Esophagus squamous epithelium (tissue), 5 donors: ENCODE results near the gene GPX7. TPM values are rescaled to one million over a fixed set of nuclear protein-coding genes. Genes with fewer than 3 reads are reported as not detected.

Experiments used
- DNase-seq: peaks from one replicate; lab custom pipeline; 2025; lab: John Stamatoyannopoulos, UW
- H3K27ac ChIP-seq, 4 donors: fragments of 200-600 bp; sonication (generic); one replicate each; pipeline ENCODE4 v1.5.1; 2016 to 2019; ENCODE audit warnings: mild to moderate bottlenecking in 1 of 4
- H3K27me3 ChIP-seq, 4 donors: fragments of 200-600 bp; sonication (generic); 1 replicate in 3 of 4; 2 replicates in 1 of 4; pipeline versions ENCODE4 v1.5.1 to v1.6.0; 2017 to 2021; ENCODE audit warnings: antibody characterized with exemption in 1 of 4
- H3K36me3 ChIP-seq, 3 donors: fragments of 200-600 bp; sonication (generic); one replicate each; pipeline ENCODE4 v1.5.1; 2016 to 2019
- H3K4me1 ChIP-seq, 3 donors: fragments of 200-600 bp; sonication (generic); one replicate each; pipeline ENCODE4 v1.5.1; 2017 to 2019
- H3K4me3 ChIP-seq, 4 donors: fragments of 200-600 bp; sonication (generic); 1 replicate in 3 of 4; 2 replicates in 1 of 4; pipeline ENCODE4 v1.5.1; 2016 to 2019; ENCODE audit warnings: mild to moderate bottlenecking in 2 of 4, moderate library complexity in 1 of 4
- H3K9me3 ChIP-seq, 3 donors: fragments of 200-600 bp; sonication (generic); one replicate each; pipeline ENCODE4 v1.5.1; 2016 to 2019
- POLR2A ChIP-seq, 4 donors: fragments of 450-650 bp; IDR thresholded peaks; one replicate each; pipeline ENCODE4 v1.6.1; 2017; ENCODE audit warnings: antibody characterized with exemption in 4 of 4, mild to moderate bottlenecking in 4 of 4, moderate library complexity in 3 of 4
- WGBS, 2 donors: methylation state at CpG; one replicate each; pipeline ENCODE4 v1.1.5; 2018; 5-methylcytosine and 5-hydroxymethylcytosine counted together
- intact Hi-C: fragments of 100-400 bp; cut with DNase I; formaldehyde crosslinking; loops from one replicate; pipeline ENCODE4 v1.15.0; 2022
- total RNA-seq, 4 donors: library from RNA; depleted of rRNA; stranded (reverse); fragments of >200 nt; gene quantifications; one replicate each; pipeline ENCODE4 v1.1.0, GENCODE V29; 2016
- TF ChIP-seq, protein P1 (sequence below), 6 experiments: fragments of 450-650 bp in 4 of 6; fragments of 200-600 bp in 2 of 6; sonication (generic) in 2 of 6; IDR thresholded peaks; one replicate each; pipeline ENCODE4 v1.5.1; 2016 to 2019; ENCODE audit warnings: antibody characterized with exemption in 6 of 6, mild to moderate bottlenecking in 4 of 6, moderate library complexity in 4 of 6
- donor health status: DM: yes; HTN: yes; CAD: no.

Gene GPX7
- total RNA-seq, 4 donors from 2014 or later, result 1.6 to 9.9 (median 2.7) TPM

DNA sequence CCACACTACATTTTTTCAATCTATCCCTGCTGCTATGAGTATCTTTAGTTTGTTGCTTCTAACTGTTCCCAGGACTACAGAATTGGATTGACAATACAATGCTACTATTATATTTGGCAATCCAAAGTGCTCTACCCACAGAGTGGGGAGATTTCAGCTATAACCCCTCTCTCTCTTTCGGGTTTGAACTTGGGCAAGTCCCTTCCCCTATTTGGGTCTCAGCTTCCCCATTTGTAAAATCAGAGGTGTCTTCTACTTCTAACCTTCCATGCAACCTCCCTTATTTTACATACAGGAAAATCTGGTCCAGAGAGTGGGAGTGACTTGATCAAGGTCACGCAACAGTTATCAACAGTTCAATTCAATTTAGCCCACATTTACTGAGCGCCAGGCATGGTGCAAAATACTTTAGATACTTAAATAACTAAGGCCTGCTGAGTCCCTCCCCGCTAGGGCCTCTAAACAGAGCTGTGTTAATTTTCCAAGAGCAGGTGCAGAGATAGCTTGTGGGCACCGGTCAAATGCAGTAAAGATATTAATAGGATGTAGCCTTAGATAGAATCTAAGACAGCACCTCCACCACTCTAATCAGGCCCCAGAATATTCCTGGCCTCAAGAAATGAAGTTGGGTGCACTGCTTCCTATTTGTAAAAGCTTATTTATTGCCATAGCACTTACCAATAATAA is 9.4 kb upstream of the GPX7 start:
- no peaks in the 10 kb centered on the region for H3K9me3 ChIP-seq
- H3K27me3 ChIP-seq, result peaks cover 0 to 17% (median 0%) of the 10 kb centered on the region in 4 donors
- no peak for TF ChIP-seq POLR2A (IDR thresholded peaks at IDR 0.05)
- H3K27ac ChIP-seq, result no peak overlapping the region
- H3K4me1 ChIP-seq, result no peaks in the 10 kb centered on the region
- 88 to 91% methylated on average over 5 of the region's 5 CpGs for WGBS, 2 donors
- no peak for DNase-seq
- no peaks in the 10 kb centered on the region for H3K36me3 ChIP-seq
- H3K4me3 ChIP-seq, result no peak overlapping the region
- intact Hi-C loops, result no loop called here

DNA sequence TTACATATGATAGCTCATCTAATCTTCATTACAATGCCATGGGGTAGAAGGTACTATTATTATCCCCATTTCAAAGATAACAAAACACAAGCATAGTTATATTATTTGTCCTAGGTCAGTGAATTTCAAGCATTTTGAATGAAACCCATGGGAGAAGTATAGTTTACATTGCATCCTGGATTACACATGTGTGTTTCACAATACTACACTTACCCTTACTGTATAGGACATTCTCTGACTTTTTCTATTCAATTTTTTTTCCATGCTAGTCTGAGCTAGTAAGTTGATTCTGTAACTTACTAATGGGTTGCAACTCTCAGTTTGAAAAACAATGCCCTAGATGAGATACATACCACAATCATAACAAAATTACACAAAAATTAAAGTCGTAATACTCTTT is 8.7 kb upstream of the GPX7 start:
- 90 to 100% methylated on average over 1 of the region's 1 CpG for WGBS, 2 donors
- H3K27ac ChIP-seq, result no peak overlapping the region
- H3K27me3 ChIP-seq, result peaks cover 0 to 17% (median 0%) of the 10 kb centered on the region in 4 donors
- no peaks in the 10 kb centered on the region for H3K9me3 ChIP-seq
- TF ChIP-seq, protein P1, sequence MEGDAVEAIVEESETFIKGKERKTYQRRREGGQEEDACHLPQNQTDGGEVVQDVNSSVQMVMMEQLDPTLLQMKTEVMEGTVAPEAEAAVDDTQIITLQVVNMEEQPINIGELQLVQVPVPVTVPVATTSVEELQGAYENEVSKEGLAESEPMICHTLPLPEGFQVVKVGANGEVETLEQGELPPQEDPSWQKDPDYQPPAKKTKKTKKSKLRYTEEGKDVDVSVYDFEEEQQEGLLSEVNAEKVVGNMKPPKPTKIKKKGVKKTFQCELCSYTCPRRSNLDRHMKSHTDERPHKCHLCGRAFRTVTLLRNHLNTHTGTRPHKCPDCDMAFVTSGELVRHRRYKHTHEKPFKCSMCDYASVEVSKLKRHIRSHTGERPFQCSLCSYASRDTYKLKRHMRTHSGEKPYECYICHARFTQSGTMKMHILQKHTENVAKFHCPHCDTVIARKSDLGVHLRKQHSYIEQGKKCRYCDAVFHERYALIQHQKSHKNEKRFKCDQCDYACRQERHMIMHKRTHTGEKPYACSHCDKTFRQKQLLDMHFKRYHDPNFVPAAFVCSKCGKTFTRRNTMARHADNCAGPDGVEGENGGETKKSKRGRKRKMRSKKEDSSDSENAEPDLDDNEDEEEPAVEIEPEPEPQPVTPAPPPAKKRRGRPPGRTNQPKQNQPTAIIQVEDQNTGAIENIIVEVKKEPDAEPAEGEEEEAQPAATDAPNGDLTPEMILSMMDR (IDR thresholded peaks at IDR 0.05), result no peak
- TF ChIP-seq POLR2A (IDR thresholded peaks at IDR 0.05), result no peak
- no peak for DNase-seq
- intact Hi-C loops, result no loop called here
- no peaks in the 10 kb centered on the region for H3K4me1 ChIP-seq
- no peaks in the 10 kb centered on the region for H3K36me3 ChIP-seq
- H3K4me3 ChIP-seq, result no peak overlapping the region

DNA sequence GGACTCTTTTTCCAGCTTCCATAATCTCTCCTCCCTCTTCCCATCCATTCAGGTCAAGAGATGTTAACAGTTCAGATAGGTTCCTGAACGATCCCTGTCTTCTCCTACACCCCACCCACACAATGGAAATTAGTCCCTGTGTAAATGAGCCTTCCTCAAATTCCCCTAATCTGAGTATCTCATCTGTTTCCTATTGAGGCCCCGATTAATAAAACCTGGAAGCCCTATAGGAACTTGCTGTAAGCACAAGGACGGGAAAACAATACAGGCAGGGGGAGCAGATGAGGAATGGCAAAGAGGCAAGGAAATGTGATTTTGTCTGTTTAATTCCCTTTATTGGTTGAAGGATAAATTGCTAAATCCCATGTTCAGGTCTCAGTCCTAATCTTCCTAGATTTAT is 7.1 kb upstream of the GPX7 start:
- H3K36me3 ChIP-seq, result no peaks in the 10 kb centered on the region
- TF ChIP-seq, protein P1 (IDR thresholded peaks at IDR 0.05), result no peak
- TF ChIP-seq POLR2A (IDR thresholded peaks at IDR 0.05), result no peak
- H3K27me3 ChIP-seq, result peaks cover 0 to 10% (median 0%) of the 10 kb centered on the region in 4 donors
- 56 to 57% methylated on average over 3 of the region's 3 CpGs for WGBS, 2 donors
- H3K27ac ChIP-seq, result no peak overlapping the region
- DNase-seq, result no peak
- H3K4me3 ChIP-seq, result no peak overlapping the region
- no peaks in the 10 kb centered on the region for H3K9me3 ChIP-seq
- H3K4me1 ChIP-seq, result no peaks in the 10 kb centered on the region
- intact Hi-C loops, result no loop called here

DNA sequence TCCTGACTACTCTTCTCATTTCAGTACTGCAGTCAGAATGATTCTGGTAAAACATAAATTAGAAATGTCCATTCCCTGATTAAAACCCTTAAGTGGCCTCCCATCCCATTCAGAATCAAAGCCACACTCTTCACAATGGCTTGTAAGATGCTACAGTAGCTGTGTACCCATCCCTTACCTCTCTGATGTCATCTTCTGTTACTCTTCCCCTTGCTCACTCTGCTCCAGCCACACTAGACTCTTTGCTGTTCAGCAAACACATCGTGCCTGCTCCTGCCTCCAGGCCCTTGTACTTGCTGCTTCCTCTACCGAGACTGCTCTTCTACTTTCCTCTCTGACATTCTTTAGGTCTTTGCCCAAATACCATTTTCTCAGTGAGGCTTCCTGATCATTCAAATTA is 4.3 kb upstream of the GPX7 start:
- Histone ChIP-seq H3K9me3 (no peaks in the 10 kb centered on the region), H3K27me3 (peaks cover 0 to 10% (median 0%) of the 10 kb centered on the region in 4 donors), H3K36me3 (no peaks in the 10 kb centered on the region), H3K4me3 (no peak overlapping the region), H3K4me1 (peaks cover 3 to 15% (median 9%) of the 10 kb centered on the region in 3 donors), H3K27ac (no peak overlapping the region)
- no peak for DNase-seq
- intact Hi-C loops, result no loop called here
- 60 to 63% methylated on average over 2 of the region's 2 CpGs for WGBS, 2 donors
- no peak for TF ChIP-seq POLR2A (IDR thresholded peaks at IDR 0.05)

DNA sequence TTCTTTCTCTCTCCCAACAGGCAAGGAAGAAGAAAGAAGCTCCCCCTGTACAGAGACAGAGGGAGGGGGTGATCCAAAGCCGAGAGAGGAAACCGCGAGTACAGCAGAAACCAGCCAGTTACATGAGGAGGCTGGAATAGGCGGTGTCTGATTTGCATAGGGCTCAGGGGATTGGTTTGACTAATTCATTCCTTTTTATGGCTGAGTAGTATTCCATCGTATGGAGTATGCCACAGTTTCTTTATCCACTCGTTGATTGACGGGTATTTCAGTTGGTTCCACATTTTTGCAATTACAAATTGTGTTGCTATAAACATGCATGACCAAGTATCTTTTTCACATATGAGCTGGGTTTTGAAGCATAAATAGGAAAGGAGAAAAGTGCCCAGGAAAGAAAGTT is 3.4 kb upstream of the GPX7 start:
- 81 to 97% methylated on average over 7 of the region's 7 CpGs for WGBS, 2 donors
- no peaks in the 10 kb centered on the region for H3K9me3 ChIP-seq
- H3K27me3 ChIP-seq, result peaks cover 0 to 10% (median 0%) of the 10 kb centered on the region in 4 donors
- peaks cover 7 to 23% (median 17%) of the 10 kb centered on the region in 3 donors for H3K4me1 ChIP-seq
- TF ChIP-seq POLR2A (IDR thresholded peaks at IDR 0.05), result no peak
- TF ChIP-seq, protein P1 (IDR thresholded peaks at IDR 0.05), result no peak
- no peaks in the 10 kb centered on the region for H3K36me3 ChIP-seq
- DNase-seq, result no peak
- intact Hi-C loops, result no loop called here
- no peak overlapping the region for H3K4me3 ChIP-seq
- no peak overlapping the region for H3K27ac ChIP-seq

DNA sequence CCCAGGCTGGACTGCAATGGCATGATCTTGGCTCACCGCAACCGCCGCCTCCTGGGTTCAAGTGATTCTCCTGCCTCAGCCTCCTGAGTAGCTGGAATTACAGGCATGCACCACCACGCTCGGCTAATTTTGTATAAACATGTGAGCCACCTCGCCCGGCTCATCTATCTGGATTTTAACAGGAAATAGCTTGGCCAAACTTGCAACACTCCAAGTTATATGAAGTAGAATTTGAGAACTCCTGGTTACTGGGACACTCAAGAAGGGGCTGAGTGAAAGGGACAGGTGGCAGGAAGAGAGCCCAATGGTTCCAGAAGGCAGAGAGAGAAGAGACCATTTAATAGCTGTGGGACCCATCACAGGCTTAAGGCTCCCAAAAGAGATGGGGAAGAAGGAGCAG is 2.9 kb upstream of the GPX7 start:
- no peak overlapping the region for H3K4me3 ChIP-seq
- peaks cover 0 to 10% (median 0%) of the 10 kb centered on the region in 4 donors for H3K27me3 ChIP-seq
- intact Hi-C loops, result no loop called here
- WGBS, 2 donors, result 77 to 87% methylated on average over 4 to 7 of the region's 7 CpGs
- no peak overlapping the region for H3K27ac ChIP-seq
- H3K9me3 ChIP-seq, result no peaks in the 10 kb centered on the region
- no peaks in the 10 kb centered on the region for H3K36me3 ChIP-seq
- DNase-seq, result no peak
- no peak for TF ChIP-seq POLR2A (IDR thresholded peaks at IDR 0.05)
- TF ChIP-seq, protein P1 (IDR thresholded peaks at IDR 0.05), result no peak
- peaks cover 7 to 29% (median 22%) of the 10 kb centered on the region in 3 donors for H3K4me1 ChIP-seq
